Neural crest cell (in vitro differentiated cells): ENCODE data around the gene PCDHA8. TPM values are rescaled to one million over a fixed set of nuclear protein-coding genes. Genes with fewer than 3 reads are reported as not detected.
"Not testable (repeated sequence)": the region's sequence is repeated elsewhere in the genome, so short reads cannot be mapped to it uniquely, and the experiment has no call there.

Experiments used
- DNase-seq: peaks from one replicate; pipeline ENCODE4 v3.0.0; 2021; ENCODE audit warnings: low read depth, mixed read lengths, low spot score
- H3K27ac Mint-ChIP-seq: one replicate; pipeline ENCODE4 v1.8.0; 2021; ENCODE audit warnings: mild to moderate bottlenecking, mixed read lengths; ENCODE audit not compliant: unreplicated experiment
- H3K27me3 Mint-ChIP-seq: 2 replicates; pipeline ENCODE4 v1.8.0; 2021; ENCODE audit warnings: low read depth, mild to moderate bottlenecking, mixed read lengths
- H3K36me3 Mint-ChIP-seq: 2 replicates; pipeline ENCODE4 v1.8.0; 2021; ENCODE audit warnings: low read depth, mild to moderate bottlenecking, mixed read lengths
- H3K4me1 Mint-ChIP-seq: 2 replicates; pipeline ENCODE4 v1.8.0; 2021; ENCODE audit warnings: mixed read lengths
- H3K4me3 Mint-ChIP-seq: one replicate; pipeline ENCODE4 v1.8.0; 2021; ENCODE audit warnings: mild to moderate bottlenecking, mixed read lengths
- H3K9me3 Mint-ChIP-seq: 2 replicates; pipeline ENCODE4 v1.8.0; 2021; ENCODE audit warnings: mixed read lengths
- CTCF ChIP-seq: fragments of 200-600 bp; sonication (generic); conservative IDR thresholded peaks from 2 replicates; pipeline ENCODE4 v1.5.0; 2021; ENCODE audit warnings: antibody characterized with exemption, mild to moderate bottlenecking
- long read RNA-seq: library from polyadenylated mRNA; unstranded; transcript quantifications from one replicate; pipeline ENCODE4 v2.0.0, GENCODE V29; 2020
- total RNA-seq: library from RNA; stranded (reverse); gene quantifications from 2 replicates; pipeline ENCODE4 v1.2.1, GENCODE V29; 2021

PCDHA8 gene, protein sequence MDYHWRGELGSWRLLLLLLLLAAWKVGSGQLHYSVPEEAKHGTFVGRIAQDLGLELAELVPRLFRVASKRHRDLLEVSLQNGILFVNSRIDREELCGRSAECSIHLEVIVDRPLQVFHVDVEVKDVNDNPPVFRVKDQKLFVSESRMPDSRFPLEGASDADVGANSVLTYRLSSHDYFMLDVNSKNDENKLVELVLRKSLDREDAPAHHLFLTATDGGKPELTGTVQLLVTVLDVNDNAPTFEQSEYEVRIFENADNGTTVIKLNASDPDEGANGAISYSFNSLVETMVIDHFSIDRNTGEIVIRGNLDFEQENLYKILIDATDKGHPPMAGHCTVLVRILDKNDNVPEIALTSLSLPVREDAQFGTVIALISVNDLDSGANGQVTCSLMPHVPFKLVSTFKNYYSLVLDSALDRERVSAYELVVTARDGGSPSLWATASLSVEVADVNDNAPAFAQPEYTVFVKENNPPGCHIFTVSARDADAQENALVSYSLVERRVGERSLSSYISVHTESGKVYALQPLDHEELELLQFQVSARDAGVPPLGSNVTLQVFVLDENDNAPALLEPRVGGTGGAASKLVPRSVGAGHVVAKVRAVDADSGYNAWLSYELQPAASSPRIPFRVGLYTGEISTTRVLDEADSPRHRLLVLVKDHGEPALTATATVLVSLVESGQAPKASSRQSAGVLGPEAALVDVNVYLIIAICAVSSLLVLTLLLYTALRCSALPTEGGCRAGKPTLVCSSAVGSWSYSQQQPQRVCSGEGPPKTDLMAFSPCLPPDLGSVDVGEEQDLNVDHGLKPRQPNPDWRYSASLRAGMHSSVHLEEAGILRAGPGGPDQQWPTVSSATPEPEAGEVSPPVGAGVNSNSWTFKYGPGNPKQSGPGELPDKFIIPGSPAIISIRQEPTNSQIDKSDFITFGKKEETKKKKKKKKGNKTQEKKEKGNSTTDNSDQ
- total RNA-seq: 1.9 and 2.3 TPM in 2 replicates
- long read RNA-seq, full-length matches to known transcripts: 1 of 1 reads
- long read RNA-seq, partial matches to known transcripts: 0 of 1 reads
- long read RNA-seq, other reads (novel, unspliced or antisense): 0 of 1 reads

DNA sequence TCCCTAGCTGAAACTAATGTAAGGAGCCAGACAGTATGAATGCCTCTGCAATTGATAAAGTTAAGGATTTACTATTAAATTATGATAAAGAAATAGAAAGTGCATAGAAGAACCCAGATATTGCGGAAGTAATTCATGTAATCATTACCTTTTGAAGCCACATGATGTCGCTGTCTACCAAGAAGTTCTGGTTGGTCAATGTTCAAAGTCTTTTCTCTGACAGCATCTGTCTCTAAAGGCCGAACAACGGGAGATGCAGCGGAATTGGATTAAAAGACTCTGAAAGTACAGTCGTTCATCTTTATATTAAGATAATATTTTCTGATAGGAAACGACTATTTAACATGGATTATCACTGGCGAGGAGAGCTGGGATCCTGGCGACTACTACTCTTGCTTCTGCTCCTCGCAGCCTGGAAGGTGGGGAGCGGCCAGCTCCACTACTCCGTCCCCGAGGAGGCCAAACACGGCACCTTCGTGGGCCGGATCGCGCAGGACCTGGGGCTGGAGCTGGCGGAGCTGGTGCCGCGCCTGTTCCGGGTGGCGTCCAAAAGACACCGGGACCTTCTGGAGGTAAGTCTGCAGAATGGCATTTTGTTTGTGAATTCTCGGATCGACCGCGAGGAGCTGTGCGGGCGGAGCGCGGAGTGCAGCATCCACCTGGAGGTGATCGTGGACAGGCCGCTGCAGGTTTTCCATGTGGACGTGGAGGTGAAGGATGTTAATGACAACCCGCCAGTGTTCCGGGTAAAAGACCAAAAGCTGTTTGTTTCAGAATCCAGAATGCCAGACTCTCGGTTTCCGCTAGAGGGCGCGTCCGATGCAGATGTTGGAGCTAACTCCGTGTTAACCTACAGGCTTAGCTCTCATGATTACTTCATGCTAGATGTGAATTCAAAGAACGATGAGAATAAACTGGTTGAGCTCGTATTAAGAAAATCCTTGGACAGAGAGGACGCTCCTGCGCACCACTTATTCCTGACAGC, at the start of gene PCDHA8:
Gene PCDHA8, plus strand, starts transcription at position 210 of the 985 bp plus-strand sequence. Its CDS starts 135 bp downstream, at position 345.
- no peak for DNase-seq
- Mint-ChIP-seq H3K4me1 (no peaks in the 10 kb centered on the region), H3K4me3 (no peak within 1 kb of the TSS), H3K27me3 (no peaks in the 10 kb centered on the region), H3K27ac (no peak within 1 kb of the TSS), H3K9me3 (peaks cover 8% of the 10 kb centered on the region), H3K36me3 (peaks cover 47% of the 10 kb centered on the region)
- no peak for TF ChIP-seq CTCF

DNA sequence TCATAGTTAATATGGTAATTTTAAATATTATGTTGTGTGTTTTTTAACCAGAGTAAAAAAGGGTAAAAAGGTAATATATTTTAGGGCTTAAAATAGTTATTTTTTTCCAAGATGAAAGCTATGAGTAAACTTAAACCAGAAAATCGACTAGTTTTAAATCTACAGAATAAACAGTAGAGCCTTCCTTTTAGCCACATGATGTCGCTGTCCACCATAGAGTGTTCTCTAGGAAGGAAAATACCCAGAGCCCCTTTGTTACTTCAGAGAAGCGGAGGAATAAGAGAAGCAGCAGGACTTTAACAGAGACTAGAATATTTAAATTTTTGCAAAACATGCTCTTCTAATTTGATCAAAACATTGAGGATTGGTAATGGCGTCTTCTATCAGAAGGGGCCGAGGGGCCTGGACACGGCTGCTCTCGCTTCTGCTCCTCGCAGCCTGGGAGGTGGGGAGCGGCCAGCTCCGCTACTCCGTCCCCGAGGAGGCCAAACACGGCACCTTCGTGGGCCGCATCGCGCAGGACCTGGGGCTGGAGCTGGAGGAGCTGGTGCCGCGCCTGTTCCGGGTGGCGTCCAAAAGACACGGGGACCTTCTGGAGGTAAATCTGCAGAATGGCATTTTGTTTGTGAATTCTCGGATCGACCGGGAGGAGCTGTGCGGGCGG, 46.3 kb upstream of the PCDHA8 start, which contains the start of gene PCDHA2:
Gene PCDHA2, plus strand, starts transcription at position 258 of the 664 bp plus-strand sequence.
- no peak within 1 kb of the TSS for H3K27ac Mint-ChIP-seq
- H3K36me3 Mint-ChIP-seq: peaks cover 31% of the 10 kb centered on the region
- peaks cover 12% of the 10 kb centered on the region for H3K9me3 Mint-ChIP-seq
- peak; percentile 67 for TF ChIP-seq CTCF
- H3K4me1 Mint-ChIP-seq: no peaks in the 10 kb centered on the region
- H3K27me3 Mint-ChIP-seq: no peaks in the 10 kb centered on the region
- no peak for DNase-seq
- peak within 1 kb of the TSS; percentile 79 for H3K4me3 Mint-ChIP-seq

- no peaks in the 10 kb centered on the region for H3K27me3 Mint-ChIP-seq
- H3K4me3 Mint-ChIP-seq: peak overlapping the region; percentile 79
- no peak for DNase-seq
- no peaks in the 10 kb centered on the region for H3K4me1 Mint-ChIP-seq
- peaks cover 35% of the 10 kb centered on the region for H3K36me3 Mint-ChIP-seq
- peaks cover 13% of the 10 kb centered on the region for H3K9me3 Mint-ChIP-seq
- H3K27ac Mint-ChIP-seq: no peak overlapping the region
- TF ChIP-seq CTCF: peak; percentile 39
Measured at GRCh38 chr5:140795259-140795641, 45.7 kb upstream of the PCDHA8 start.

- H3K9me3 Mint-ChIP-seq: peaks cover 13% of the 10 kb centered on the region
- not testable (repeated sequence) for H3K27me3 Mint-ChIP-seq
Measured at GRCh38 chr5:140796072-140796717, 44.8 kb upstream of the PCDHA8 start.

DNA sequence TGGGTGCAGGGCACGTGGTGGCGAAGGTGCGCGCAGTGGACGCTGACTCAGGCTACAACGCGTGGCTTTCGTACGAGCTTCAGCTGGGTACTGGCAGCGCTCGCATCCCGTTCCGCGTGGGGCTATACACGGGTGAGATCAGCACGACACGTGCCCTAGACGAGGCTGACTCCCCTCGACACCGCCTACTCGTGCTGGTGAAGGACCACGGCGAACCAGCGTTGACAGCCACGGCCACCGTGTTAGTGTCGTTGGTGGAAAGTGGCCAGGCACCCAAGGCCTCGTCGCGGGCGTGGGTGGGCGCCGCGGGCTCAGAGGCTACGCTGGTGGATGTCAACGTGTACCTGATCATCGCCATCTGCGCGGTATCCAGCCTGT, 44.3 kb upstream of the PCDHA8 start:
- peaks cover 41% of the 10 kb centered on the region for H3K36me3 Mint-ChIP-seq
- TF ChIP-seq CTCF: no peak
- DNase-seq: no peak
- H3K9me3 Mint-ChIP-seq: peaks cover 13% of the 10 kb centered on the region
- H3K27ac Mint-ChIP-seq: no peak overlapping the region
- H3K27me3 Mint-ChIP-seq: no peaks in the 10 kb centered on the region
- no peaks in the 10 kb centered on the region for H3K4me1 Mint-ChIP-seq
- no peak overlapping the region for H3K4me3 Mint-ChIP-seq

More at GRCh38 chr5:140796072-140796717, 44.8 kb upstream of the PCDHA8 start:
- H3K36me3 Mint-ChIP-seq: peaks cover 40% of the 10 kb centered on the region
- not testable (repeated sequence) for H3K27ac Mint-ChIP-seq, H3K4me3 Mint-ChIP-seq, H3K4me1 Mint-ChIP-seq, DNase-seq
